Measurements from ENCODE around the gene VRK1. TPM values are rescaled to one million over a fixed set of nuclear protein-coding genes. Genes with fewer than 3 reads are reported as not detected.
"Not testable (repeated sequence)": the region's sequence is repeated elsewhere in the genome, so short reads cannot be mapped to it uniquely, and the experiment has no call there.

VRK1 gene
- total and polyA plus RNA-seq, 4 donors: 1.8 to 50.4 (median 3.3) TPM

- Histone ChIP-seq H3K9ac (ENCODE audit: low read depth in 1 of 2, low read length in 2 of 2) (no peak overlapping the region), H3K27me3 (ENCODE audit: control insufficient read depth in 4 of 4, insufficient read depth in 4 of 4, low read length in 3 of 4) (no peaks in the 10 kb centered on the region), H3K9me3 (ENCODE audit: control insufficient read depth in 4 of 4, low read length in 3 of 4) (no peaks in the 10 kb centered on the region), H3K27ac (ENCODE audit: low read depth in 1 of 2, low read length in 2 of 2) (no peak overlapping the region), H3K36me3 (ENCODE audit: control insufficient read depth in 4 of 4, insufficient read depth in 3 of 4, low read depth in 1 of 4, low read length in 3 of 4) (no peaks in the 10 kb centered on the region), H3K4me1 (ENCODE audit: control insufficient read depth in 4 of 4, insufficient read depth in 4 of 4, low read length in 3 of 4) (no peaks in the 10 kb centered on the region), H3K4me3 (ENCODE audit: low read depth in 1 of 3, low read length in 3 of 3) (no peak overlapping the region)
- TF ChIP-seq, protein P1, sequence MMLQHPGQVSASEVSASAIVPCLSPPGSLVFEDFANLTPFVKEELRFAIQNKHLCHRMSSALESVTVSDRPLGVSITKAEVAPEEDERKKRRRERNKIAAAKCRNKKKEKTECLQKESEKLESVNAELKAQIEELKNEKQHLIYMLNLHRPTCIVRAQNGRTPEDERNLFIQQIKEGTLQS (IDR thresholded peaks at IDR 0.05): no peak
- TF ChIP-seq SP1 (IDR thresholded peaks at IDR 0.05) (no peak), FOXA1 (IDR thresholded peaks at IDR 0.05) (no peak), GABPA (IDR thresholded peaks at IDR 0.05 in 1 of 2, conservative IDR thresholded peaks at IDR 0.05 in 1 of 2) (no peak), RXRA (IDR thresholded peaks at IDR 0.05) (no peak)
- WGBS: 97% methylated on average over 3 of the region's 3 CpGs
- no peak for DNase-seq (ENCODE audit: low spot score)
Observed at GRCh38 chr14:96881713-96882112, 84.5 kb downstream of the VRK1 start.

GRCh38 chr14:96883974-96884373 is 86.8 kb downstream of the VRK1 start:
- DNase-seq (ENCODE audit: low spot score); H3K4me1 ChIP-seq (ENCODE audit: control insufficient read depth in 4 of 4, insufficient read depth in 4 of 4, low read length in 3 of 4); H3K36me3 ChIP-seq (ENCODE audit: control insufficient read depth in 4 of 4, insufficient read depth in 3 of 4, low read depth in 1 of 4, low read length in 3 of 4); H3K9me3 ChIP-seq (ENCODE audit: control insufficient read depth in 4 of 4, low read length in 3 of 4); H3K9ac ChIP-seq (ENCODE audit: low read depth in 1 of 2, low read length in 2 of 2); H3K27ac ChIP-seq (ENCODE audit: low read depth in 1 of 2, low read length in 2 of 2); H3K4me3 ChIP-seq (ENCODE audit: low read depth in 1 of 3, low read length in 3 of 3); H3K27me3 ChIP-seq (ENCODE audit: control insufficient read depth in 4 of 4, insufficient read depth in 4 of 4, low read length in 3 of 4): not testable (repeated sequence)
- 98% methylated on average over 5 of the region's 5 CpGs for WGBS

GRCh38 chr14:96888158-96888557 is 91.0 kb downstream of the VRK1 start:
- no peak overlapping the region for H3K9ac ChIP-seq (ENCODE audit: low read depth in 1 of 2, low read length in 2 of 2)
- no peaks in the 10 kb centered on the region for H3K9me3 ChIP-seq (ENCODE audit: control insufficient read depth in 4 of 4, low read length in 3 of 4)
- no peak overlapping the region for H3K27ac ChIP-seq (ENCODE audit: low read depth in 1 of 2, low read length in 2 of 2)
- TF ChIP-seq, protein P2, sequence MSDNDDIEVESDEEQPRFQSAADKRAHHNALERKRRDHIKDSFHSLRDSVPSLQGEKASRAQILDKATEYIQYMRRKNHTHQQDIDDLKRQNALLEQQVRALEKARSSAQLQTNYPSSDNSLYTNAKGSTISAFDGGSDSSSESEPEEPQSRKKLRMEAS (IDR thresholded peaks at IDR 0.05): no peak
- TF ChIP-seq YY1 (IDR thresholded peaks at IDR 0.05) (no peak), JUND (IDR thresholded peaks at IDR 0.05) (no peak), REST (IDR thresholded peaks at IDR 0.05) (no peak)
- H3K36me3 ChIP-seq (ENCODE audit: control insufficient read depth in 4 of 4, insufficient read depth in 3 of 4, low read depth in 1 of 4, low read length in 3 of 4): no peaks in the 10 kb centered on the region
- no peaks in the 10 kb centered on the region for H3K27me3 ChIP-seq (ENCODE audit: control insufficient read depth in 4 of 4, insufficient read depth in 4 of 4, low read length in 3 of 4)
- no peak for DNase-seq (ENCODE audit: low spot score)
- no peaks in the 10 kb centered on the region for H3K4me1 ChIP-seq (ENCODE audit: control insufficient read depth in 4 of 4, insufficient read depth in 4 of 4, low read length in 3 of 4)
- no peak overlapping the region for H3K4me3 ChIP-seq (ENCODE audit: low read depth in 1 of 3, low read length in 3 of 3)
- WGBS: 94% methylated on average over 1 of the region's 1 CpG

GRCh38 chr14:96888593-96888992 is 91.4 kb downstream of the VRK1 start:
- no peaks in the 10 kb centered on the region for H3K27me3 ChIP-seq (ENCODE audit: control insufficient read depth in 4 of 4, insufficient read depth in 4 of 4, low read length in 3 of 4)
- no peak for DNase-seq (ENCODE audit: low spot score)
- 72% methylated on average over 3 of the region's 3 CpGs for WGBS

More at GRCh38 chr14:96888593-96888992, 91.4 kb downstream of the VRK1 start:
- Histone ChIP-seq H3K27ac (ENCODE audit: low read depth in 1 of 2, low read length in 2 of 2) (no peak overlapping the region), H3K9ac (ENCODE audit: low read depth in 1 of 2, low read length in 2 of 2) (no peak overlapping the region), H3K4me1 (ENCODE audit: control insufficient read depth in 4 of 4, insufficient read depth in 4 of 4, low read length in 3 of 4) (no peaks in the 10 kb centered on the region), H3K36me3 (ENCODE audit: control insufficient read depth in 4 of 4, insufficient read depth in 3 of 4, low read depth in 1 of 4, low read length in 3 of 4) (no peaks in the 10 kb centered on the region), H3K9me3 (ENCODE audit: control insufficient read depth in 4 of 4, low read length in 3 of 4) (no peaks in the 10 kb centered on the region), H3K4me3 (ENCODE audit: low read depth in 1 of 3, low read length in 3 of 3) (no peak overlapping the region)
- TF ChIP-seq YY1 (IDR thresholded peaks at IDR 0.05): no peak
- TF ChIP-seq SP1 (IDR thresholded peaks at IDR 0.05): no peak
- TF ChIP-seq NR2F2 (IDR thresholded peaks at IDR 0.05): no peak
- no peak for TF ChIP-seq FOXA1 (IDR thresholded peaks at IDR 0.05)

Measured in liver (tissue), 9 donors.